GM21825 (cell line): ENCODE measurements around the gene SLC5A1.

Experiments
- ATAC-seq: cut with Tn5 transposase; IDR thresholded peaks from one replicate; pipeline ENCODE4 v1.9.1; 2021; ENCODE audit warnings: mild to moderate bottlenecking, moderate library complexity; ENCODE audit not compliant: unreplicated experiment

Gene SLC5A1

GRCh38 chr22:32042924-32043323, at the start of gene SLC5A1:
TSS of gene SLC5A1 (plus strand) at chr22:32043261. CDS start at chr22:32043282, 21 bp downstream.
- no peak for ATAC-seq

DNA sequence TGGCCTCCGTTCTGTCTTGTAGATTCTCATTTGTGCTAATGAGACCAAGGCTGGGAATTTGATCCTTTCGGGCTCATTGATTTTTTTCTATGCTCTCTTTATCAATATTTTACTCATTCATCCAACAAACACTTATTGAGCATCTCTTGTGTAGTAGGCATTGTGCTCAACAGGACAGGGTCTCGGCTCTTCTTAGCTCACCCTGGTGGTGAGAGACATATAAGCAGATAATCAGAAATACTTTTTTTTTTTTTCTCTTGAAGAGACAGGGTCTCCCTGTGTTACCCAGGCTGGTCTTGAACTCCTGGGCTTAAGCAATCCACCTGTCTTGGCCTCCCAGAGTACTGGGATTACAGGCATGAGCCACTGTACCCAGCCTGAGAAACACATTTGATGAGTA, 48.0 kb upstream of the SLC5A1 start:
- ATAC-seq: no peak

GRCh38 chr22:31995807-31996206, 47.3 kb upstream of the SLC5A1 start:
- ATAC-seq: no peak

DNA sequence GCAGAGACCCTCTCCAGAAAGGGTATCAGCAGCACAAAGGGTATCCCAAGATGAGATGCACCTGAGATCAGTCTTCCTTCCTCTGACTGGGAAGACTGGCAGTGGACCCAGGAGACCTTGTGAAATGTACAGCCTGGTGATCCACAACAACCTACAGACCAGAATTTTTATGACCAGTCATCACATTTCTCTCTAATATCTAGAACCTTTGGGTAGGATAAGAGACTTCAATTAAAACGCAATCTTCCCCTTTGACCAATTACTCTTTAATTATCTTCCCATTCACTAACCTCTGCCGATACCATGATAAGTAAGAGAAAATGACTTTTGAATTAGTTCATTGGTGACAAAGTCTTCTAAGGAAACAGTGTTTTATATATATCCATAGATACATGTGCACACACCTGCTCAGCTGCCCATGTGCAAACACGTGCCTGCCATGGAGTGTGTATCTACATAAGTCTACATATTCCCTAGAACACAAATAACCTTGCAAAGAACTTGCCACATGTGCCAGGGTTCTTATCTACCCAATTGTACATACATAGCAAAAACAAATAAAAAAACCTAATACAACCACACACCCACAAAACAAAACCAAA, 44.2 kb upstream of the SLC5A1 start:
- no peak for ATAC-seq

- ATAC-seq: no peak
These were observed 42.9 kb upstream of the SLC5A1 start for GRCh38 chr22:32000181-32000580.

DNA sequence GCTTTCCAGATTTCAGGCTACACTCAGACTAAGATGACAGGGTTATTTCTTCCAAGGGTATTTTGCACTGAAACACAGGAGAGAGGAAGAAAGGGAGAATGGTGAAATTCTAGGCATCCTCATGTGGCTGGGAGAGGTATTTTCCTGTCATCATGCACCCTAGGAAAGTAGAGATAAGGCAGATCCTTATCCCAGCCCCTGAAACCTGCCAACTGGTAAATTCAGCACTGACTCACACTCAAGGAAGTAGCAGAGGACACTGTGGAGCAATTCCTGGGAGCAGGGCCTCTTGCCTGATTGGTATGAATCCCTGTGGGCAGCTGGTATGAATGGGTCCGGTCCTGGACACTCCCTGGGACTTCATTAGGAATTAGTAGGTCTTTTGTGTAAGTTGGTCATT, 37.6 kb upstream of the SLC5A1 start:
- no peak for ATAC-seq

DNA sequence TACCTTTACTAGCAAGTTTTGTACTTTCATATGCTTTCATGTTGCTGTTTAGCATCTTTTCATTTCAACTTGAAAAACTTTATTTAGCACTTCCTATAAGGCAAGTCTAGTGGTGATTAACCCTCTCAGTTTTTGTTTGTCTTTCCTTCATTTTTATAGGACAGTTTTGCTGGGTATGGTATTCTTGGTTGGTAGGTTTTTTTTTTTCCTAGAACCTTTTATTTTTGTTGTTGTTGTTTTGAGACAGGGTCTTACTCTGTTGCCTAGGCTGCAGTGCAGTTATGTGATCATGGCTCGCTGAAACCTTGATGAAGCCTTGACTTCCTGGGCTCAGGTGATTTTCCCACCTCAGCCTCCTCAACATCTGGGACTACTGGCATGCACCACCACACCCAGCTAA, 29.9 kb upstream of the SLC5A1 start:
- ATAC-seq: no peak

GRCh38 chr22:32016081-32016480, 27.0 kb upstream of the SLC5A1 start:
- no peak for ATAC-seq

GRCh38 chr22:32018056-32018455, 25.0 kb upstream of the SLC5A1 start:
- no peak for ATAC-seq

- no peak for ATAC-seq
These were observed 22.9 kb upstream of the SLC5A1 start for GRCh38 chr22:32020117-32020516.

DNA sequence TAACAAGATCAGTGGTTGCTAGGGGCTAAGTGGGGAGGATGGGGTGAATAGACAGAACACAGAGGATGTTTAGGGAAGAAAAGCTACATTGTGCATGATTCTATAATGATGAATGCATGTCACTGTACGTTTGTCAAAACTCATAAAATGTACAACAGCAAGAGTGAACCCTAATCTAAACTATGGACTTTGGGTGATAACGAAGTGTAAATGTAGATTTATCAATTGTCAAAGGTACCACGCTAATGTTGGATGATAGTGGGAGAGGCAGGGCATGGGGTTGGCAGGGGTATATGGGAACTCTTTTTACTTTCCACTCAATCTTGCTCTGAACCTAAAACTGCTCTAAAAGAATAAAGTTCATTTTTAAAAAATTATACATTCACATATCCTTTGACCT, 21.3 kb upstream of the SLC5A1 start:
- no peak for ATAC-seq

DNA sequence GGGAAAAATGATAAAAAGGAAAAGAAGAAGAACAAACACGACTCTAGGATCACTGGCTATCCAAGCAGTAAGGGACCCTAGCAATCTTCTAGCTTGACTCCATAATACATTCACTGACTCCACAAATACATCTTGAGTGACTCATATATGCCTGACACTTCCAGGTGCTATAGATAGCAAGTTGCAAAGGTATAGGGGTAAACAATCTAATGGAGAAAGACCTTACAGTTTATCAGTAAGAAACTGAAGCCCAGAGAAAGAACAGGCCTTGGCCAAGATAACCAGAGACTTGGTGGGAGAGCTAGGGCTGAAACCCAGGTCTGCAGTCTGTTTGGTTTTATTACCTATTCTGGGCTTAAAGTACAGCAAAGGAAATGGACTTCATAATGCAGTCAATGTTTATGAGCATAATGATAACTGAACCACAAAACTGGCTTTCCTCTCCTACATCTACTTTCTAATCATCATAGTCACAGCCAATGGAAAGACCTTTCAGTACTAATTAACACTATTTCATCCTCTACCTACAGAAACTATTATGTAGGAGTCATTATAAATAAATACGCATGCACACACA, 19.7 kb upstream of the SLC5A1 start:
- no peak for ATAC-seq

DNA sequence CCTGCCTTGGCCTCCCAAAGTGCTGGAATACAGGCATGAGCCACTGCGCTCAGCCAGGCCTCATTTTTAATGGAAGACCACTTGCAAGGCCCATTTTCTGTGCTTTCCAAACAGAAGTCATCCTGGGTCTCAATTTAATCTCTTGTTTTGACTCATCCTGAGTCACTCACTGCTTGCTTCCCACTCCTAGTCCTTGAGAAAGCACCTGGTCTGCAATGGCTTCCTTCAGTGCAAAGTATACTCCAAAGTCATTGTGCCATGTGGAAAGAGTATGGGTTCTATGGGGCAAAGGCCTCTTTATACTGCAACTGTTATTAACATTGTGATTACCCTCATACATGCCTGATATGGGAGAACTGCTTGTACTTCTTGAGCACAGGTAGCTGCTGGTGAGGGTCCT, 18.3 kb upstream of the SLC5A1 start:
- ATAC-seq: no peak

GRCh38 chr22:32030518-32031247, 12.4 kb upstream of the SLC5A1 start:
- ATAC-seq: no peak

DNA sequence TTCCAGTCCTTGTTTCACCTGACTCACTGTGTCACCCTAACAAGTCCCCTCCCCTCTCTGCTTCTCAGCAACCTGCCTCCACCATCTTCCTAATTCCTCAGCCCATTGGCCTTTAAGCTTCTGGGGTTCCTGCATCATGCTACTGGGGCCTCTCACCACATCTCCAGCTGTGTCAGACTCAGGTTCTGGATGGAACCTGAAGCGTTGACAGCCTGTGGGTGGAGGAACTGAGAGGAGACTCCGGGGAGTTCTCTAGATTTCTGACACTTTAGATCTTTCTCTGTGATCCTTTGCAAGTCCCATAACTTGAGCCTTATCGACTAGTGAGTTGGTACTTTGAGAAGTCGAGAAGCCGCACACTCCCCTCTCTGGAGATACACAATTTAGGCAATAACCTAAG, 11.6 kb upstream of the SLC5A1 start:
- ATAC-seq: no peak

GRCh38 chr22:32034275-32034674, 8.8 kb upstream of the SLC5A1 start:
- ATAC-seq: no peak

DNA sequence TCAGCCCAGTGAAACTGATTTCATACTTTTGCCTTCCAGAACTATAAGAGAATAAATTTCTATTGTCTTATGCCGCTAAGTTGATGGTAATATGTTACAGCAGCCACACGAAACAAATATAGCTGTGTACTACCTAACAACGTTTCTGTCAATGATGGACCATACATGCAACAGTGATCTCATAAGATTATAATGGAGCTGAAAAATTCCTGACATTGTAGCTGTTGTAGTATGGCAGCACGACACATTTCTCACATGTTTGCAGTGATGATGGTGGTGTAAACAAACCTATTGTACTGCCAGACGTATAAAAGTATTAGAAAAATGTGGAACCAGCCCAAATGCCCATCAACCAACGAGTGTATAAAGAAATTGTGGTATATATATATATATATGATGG, 5.8 kb upstream of the SLC5A1 start:
- ATAC-seq: no peak

DNA sequence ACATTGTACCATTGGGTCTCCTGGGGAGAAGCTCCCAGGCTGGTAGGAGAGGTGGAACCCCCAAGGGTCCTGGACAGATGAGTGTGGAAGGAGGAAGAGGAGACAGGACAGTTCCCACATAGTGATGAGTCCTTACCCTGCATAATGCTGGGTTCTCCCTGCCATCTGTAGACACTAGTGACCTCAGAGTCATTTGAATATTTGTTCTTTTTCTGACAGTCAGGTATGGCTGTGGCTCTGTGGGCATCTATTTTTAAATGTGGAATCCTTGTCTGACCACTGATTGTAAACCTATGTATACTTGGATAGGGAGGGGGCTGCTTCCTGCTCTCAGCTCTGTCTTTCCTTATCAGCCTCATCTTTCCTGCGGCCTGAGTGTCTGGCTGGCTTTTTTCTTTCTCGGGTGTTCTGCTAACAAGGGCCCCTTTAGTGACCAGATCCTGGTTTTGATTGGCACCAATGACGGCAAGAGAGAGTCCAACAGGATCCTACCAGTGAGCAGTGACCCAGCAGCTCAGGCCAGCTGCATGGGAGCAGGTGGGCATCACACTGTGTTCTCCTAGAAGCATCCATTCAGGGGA, 2.6 kb upstream of the SLC5A1 start:
- no peak for ATAC-seq

DNA sequence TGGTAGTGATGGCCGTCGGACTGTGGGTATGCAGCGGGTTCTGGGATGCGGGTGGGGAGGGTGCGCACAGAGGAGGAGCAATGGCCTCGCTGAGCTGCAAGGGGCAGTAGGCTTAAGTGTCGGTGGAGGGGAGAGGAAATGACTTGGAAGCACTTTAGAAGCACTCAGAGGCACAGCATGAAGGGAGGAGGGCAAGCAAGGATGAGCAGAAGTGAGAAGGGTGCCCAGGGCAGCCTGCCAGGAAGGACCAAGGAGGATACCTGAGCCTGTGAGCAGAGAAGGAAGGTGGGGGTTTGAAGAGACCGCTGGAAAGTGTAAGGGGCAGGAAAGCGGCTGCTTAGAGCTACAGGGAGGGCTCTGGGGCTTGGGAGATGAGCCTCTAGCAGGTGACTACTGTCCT, 330 bp downstream of the SLC5A1 start:
- no peak for ATAC-seq

- ATAC-seq: no peak
These were observed 1.4 kb downstream of the SLC5A1 start for GRCh38 chr22:32044477-32044876.

- no peak for ATAC-seq
These were observed 1.9 kb downstream of the SLC5A1 start for GRCh38 chr22:32044913-32045312.

GRCh38 chr22:32048069-32048468, 5.0 kb downstream of the SLC5A1 start:
- ATAC-seq: no peak
